KMS-11 (cell line): Measurements from ENCODE around the gene MAPK8IP2.

Experiments
- H2AFZ ChIP-seq: fragments of 200-600 bp; sonication (generic); 2 replicates; pipeline ENCODE4 v1.6.1; 2016; ENCODE audit warnings: antibody characterized with exemption, mixed run types, low read depth
- H3K27ac ChIP-seq: fragments of 200-600 bp; sonication (generic); 2 replicates; pipeline ENCODE4 v1.6.1; 2016; ENCODE audit warnings: mild to moderate bottlenecking, mixed run types
- H3K27me3 ChIP-seq: fragments of 200-600 bp; sonication (generic); 2 replicates; pipeline ENCODE4 v1.6.1; 2017; ENCODE audit warnings: mild to moderate bottlenecking, low read depth, mixed run types, moderate library complexity; ENCODE audit not compliant: insufficient read depth
- H3K36me3 ChIP-seq: fragments of 200-600 bp; sonication (generic); 2 replicates; pipeline ENCODE4 v1.6.1; 2017; ENCODE audit warnings: mild to moderate bottlenecking, mixed run types; ENCODE audit not compliant: insufficient read depth
- H3K4me1 ChIP-seq: fragments of 200-600 bp; sonication (generic); 2 replicates; pipeline ENCODE4 v1.6.1; 2016; ENCODE audit warnings: mild to moderate bottlenecking, low read depth, mixed run types; ENCODE audit not compliant: poor library complexity, severe bottlenecking
- H3K4me2 ChIP-seq: fragments of 200-600 bp; sonication (generic); 2 replicates; pipeline ENCODE4 v1.7.0; 2016; ENCODE audit warnings: mild to moderate bottlenecking, mixed run types
- H3K4me3 ChIP-seq: fragments of 200-600 bp; sonication (generic); IDR thresholded peaks from 2 replicates; pipeline ENCODE4 v1.6.1; 2017; ENCODE audit warnings: low read depth, low read length, mixed read lengths; ENCODE audit not compliant: insufficient read depth
- H3K79me2 ChIP-seq: fragments of 200-600 bp; sonication (generic); 2 replicates; pipeline ENCODE4 v1.6.1; 2016; ENCODE audit warnings: low read depth, mixed run types; ENCODE audit not compliant: insufficient read depth
- H3K9ac ChIP-seq: fragments of 200-600 bp; sonication (generic); 2 replicates; pipeline ENCODE4 v1.6.1; 2016; ENCODE audit warnings: mild to moderate bottlenecking, mixed run types
- H4K20me1 ChIP-seq: fragments of 200-600 bp; sonication (generic); 2 replicates; pipeline ENCODE4 v1.6.1; 2016; ENCODE audit warnings: mild to moderate bottlenecking, mixed run types; ENCODE audit not compliant: insufficient read depth
- TF ChIP-seq, protein P1 (sequence below): fragments of 200-600 bp; sonication (generic); conservative IDR thresholded peaks from 2 replicates; pipeline ENCODE4 v1.6.1; 2017; ENCODE audit warnings: low read depth, mild to moderate bottlenecking, antibody characterized with exemption, low read length, moderate library complexity, mixed read lengths

Gene MAPK8IP2

DNA sequence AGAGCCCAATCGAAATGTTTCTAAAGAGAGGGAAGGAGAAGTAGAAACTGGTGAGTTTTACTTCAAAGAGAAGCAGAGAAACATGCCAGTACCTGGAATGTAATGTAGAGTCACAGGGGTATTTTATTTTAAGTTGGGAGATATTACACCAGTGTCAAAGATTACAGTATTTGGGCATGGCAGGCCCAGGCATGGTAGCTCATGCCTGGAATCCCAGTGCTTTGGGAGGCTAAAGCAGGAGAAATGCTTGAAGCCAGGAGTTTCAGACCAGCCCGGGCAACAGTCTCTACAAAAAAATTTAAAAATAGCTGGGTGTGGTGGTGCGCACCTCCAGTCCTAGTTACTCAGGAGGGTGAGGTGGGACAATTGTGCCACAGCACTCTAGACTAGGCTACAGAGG is 40.6 kb upstream of the MAPK8IP2 start:
- H3K27me3 ChIP-seq = no peaks in the 10 kb centered on the region
- TF ChIP-seq, protein P1, sequence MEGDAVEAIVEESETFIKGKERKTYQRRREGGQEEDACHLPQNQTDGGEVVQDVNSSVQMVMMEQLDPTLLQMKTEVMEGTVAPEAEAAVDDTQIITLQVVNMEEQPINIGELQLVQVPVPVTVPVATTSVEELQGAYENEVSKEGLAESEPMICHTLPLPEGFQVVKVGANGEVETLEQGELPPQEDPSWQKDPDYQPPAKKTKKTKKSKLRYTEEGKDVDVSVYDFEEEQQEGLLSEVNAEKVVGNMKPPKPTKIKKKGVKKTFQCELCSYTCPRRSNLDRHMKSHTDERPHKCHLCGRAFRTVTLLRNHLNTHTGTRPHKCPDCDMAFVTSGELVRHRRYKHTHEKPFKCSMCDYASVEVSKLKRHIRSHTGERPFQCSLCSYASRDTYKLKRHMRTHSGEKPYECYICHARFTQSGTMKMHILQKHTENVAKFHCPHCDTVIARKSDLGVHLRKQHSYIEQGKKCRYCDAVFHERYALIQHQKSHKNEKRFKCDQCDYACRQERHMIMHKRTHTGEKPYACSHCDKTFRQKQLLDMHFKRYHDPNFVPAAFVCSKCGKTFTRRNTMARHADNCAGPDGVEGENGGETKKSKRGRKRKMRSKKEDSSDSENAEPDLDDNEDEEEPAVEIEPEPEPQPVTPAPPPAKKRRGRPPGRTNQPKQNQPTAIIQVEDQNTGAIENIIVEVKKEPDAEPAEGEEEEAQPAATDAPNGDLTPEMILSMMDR = no peak
- H4K20me1 ChIP-seq = no peaks in the 10 kb centered on the region
- H3K36me3 ChIP-seq = no peaks in the 10 kb centered on the region
- H3K27ac ChIP-seq = no peak overlapping the region
- H3K4me1 ChIP-seq = peaks cover 6% of the 10 kb centered on the region
- H3K79me2 ChIP-seq = no peaks in the 10 kb centered on the region
- no peak overlapping the region for H3K4me3 ChIP-seq
- no peak overlapping the region for H3K9ac ChIP-seq
- no peak overlapping the region for H3K4me2 ChIP-seq
- H2AFZ ChIP-seq = no peak overlapping the region

DNA sequence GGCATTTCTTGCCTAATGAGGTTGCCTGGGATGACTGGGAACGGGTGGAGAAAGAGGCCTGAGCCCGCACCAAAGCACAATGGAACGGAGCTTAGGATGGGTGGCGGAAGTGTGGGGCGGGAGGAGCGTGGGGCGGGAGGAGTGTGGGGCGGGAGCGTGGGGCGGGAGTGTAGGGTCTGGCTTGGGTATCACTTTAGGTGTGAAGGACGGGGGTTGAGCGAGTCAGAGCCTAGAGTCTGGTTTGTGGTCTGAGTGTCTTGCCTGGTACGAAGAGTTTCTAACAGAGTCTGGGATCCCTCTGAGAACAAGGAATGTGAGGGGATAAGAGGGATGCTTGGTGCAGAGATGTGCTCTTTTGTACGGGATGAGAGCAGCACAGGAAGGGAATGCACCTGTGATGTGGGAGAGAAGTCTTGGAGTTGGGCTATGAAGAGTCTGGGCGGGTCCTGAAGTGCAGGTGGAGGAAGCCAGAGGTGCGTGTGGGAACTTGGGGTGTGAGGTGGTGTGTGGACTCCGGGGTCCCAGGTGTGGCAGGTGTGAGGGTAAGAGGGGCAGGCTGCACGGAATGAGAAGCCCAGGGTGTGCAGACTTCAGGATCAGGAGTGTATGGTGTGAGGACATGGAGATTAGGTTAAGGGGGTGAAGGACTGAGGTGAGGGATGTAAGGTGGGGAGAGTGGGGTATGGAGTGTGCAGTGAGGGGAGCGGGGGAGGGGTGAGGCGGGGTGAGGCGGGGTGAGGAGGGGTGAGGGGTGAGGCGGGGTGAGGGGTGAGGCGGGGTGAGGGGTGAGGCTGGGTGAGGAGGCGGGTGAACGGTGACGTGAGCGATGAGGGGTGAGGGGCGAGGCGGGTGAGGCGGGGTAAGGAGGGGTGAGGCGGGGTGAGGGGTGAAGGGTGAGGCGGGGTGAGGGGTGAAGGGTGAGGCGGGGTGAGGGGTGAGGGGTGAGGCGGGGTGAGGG is 38.9 kb upstream of the MAPK8IP2 start:
- H3K36me3 ChIP-seq = no peaks in the 10 kb centered on the region
- H3K27ac ChIP-seq = no peak overlapping the region
- H3K4me1 ChIP-seq = peaks cover 6% of the 10 kb centered on the region
- H2AFZ ChIP-seq = no peak overlapping the region
- no peaks in the 10 kb centered on the region for H3K27me3 ChIP-seq
- no peak overlapping the region for H3K4me3 ChIP-seq
- H3K79me2 ChIP-seq = no peaks in the 10 kb centered on the region
- H3K4me2 ChIP-seq = no peak overlapping the region
- H3K9ac ChIP-seq = no peak overlapping the region
- TF ChIP-seq, protein P1 = no peak
- H4K20me1 ChIP-seq = no peaks in the 10 kb centered on the region

DNA sequence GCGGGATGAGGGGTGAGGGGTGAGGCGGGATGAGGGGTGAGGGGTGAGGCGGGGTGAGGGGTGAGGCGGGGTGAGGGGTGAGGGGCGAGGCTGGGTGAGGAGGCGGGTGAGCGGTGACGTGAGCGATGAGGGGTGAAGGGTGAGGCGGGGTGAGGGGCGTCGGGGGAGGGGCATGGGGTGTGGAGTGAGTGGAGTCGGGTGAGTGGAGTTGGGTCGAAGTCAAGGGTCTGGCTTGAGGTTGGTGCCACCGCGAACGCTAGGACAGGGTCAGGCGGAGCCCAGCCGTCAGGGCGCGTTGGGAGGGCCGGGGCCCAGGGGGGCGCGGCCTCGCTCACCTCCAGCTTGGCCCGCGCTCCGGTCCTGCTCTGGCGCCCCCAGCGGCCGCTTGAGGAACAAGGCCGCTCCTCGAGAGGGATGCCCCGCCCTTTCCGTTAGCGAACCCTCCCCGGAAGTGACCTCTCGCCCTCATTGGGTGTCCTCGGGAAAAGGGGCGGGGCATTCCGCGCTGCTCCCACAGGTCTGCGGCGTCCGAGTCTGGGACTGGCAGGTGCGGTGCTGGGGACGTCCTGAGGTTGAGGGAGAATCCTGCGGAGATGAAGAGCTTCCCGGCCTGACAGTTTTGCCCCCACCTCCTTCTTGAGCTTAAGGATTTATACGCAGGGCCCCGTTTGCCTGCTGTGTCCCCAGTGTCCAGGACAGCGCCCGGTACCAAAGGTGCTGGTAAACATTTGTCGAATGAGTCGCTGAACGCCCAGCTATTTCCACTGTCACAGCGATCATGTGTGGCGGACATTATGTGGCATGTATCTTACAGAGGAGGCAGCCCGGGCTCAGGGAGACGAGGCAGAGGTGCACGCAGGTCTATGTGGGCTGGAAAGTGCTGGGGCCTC is 37.8 kb upstream of the MAPK8IP2 start, which contains the start of gene SYCE3:
Gene SYCE3 (minus strand): TSS at position 397 of the 890 bp plus-strand sequence. CDS start 6,514 bp downstream, outside the sequence.
- peak within 1 kb of the TSS; percentile 73 for H2AFZ ChIP-seq

More for the DNA sequence above, 37.8 kb upstream of the MAPK8IP2 start, which contains the start of gene SYCE3:
- Histone ChIP-seq H3K27ac (no peak within 1 kb of the TSS), H3K27me3 (no peaks in the 10 kb centered on the region), H3K4me2 (peak within 1 kb of the TSS; percentile 80), H3K4me3 (no peak within 1 kb of the TSS), H3K36me3 (no peaks in the 10 kb centered on the region), H3K4me1 (peaks cover 6% of the 10 kb centered on the region), H3K9ac (peak within 1 kb of the TSS; percentile 27; the same call in 1 of the 2 replicates), H4K20me1 (no peaks in the 10 kb centered on the region), H3K79me2 (no peaks in the 10 kb centered on the region)
- TF ChIP-seq, protein P1 = peak; percentile 61
